CD14-positive monocyte (primary cell): ENCODE measurements around the gene TLR9. TPM values are rescaled to one million over a fixed set of nuclear protein-coding genes. Genes with fewer than 3 reads are reported as not detected.
A peak's percentile ranks its signal among the peaks of the same experiment; 100 is the strongest.

Experiments
- DNase-seq, 3 donors: peaks; one replicate each; pipeline ENCODE4 v3.0.0-alpha.2; 2011 to 2022
- H2AFZ ChIP-seq: 2 replicates; pipeline ENCODE4 v1.6.0; 2012; ENCODE audit warnings: mild to moderate bottlenecking, low read depth, low read length, inconsistent platforms; ENCODE audit not compliant: insufficient read depth, poor library complexity, severe bottlenecking
- H3K27ac ChIP-seq, 2 donors: 1 replicate in 1 of 2; 2 replicates in 1 of 2; pipeline ENCODE4 v1.5.1; 2012 to 2013; ENCODE audit warnings: low read length in 2 of 2, control low read depth in 1 of 2, inconsistent platforms in 1 of 2, low read depth in 1 of 2, mild to moderate bottlenecking in 1 of 2
- H3K27me3 ChIP-seq, 2 donors: one replicate each; pipeline versions ENCODE4 v1.6.0 to v1.6.1; 2011 to 2013; ENCODE audit warnings: low read length in 2 of 2; ENCODE audit not compliant: control insufficient read depth in 2 of 2, insufficient read depth in 2 of 2
- H3K36me3 ChIP-seq, 2 donors: replicated peaks in 1 of 2; 1 replicate in 1 of 2; 2 replicates in 1 of 2; pipeline versions ENCODE4 v1.5.1 to v1.6.1; 2012 to 2013; ENCODE audit warnings: low read length in 2 of 2, control low read depth in 1 of 2, inconsistent platforms in 1 of 2, mild to moderate bottlenecking in 1 of 2; ENCODE audit not compliant: insufficient read depth in 2 of 2, control insufficient read depth in 1 of 2
- H3K4me1 ChIP-seq, 2 donors: 1 replicate in 1 of 2; 2 replicates in 1 of 2; pipeline versions ENCODE4 v1.5.1 to v1.6.1; 2012 to 2013; ENCODE audit warnings: low read length in 2 of 2, control low read depth in 1 of 2, inconsistent platforms in 1 of 2, mild to moderate bottlenecking in 1 of 2, moderate library complexity in 1 of 2; ENCODE audit not compliant: insufficient read depth in 2 of 2, control insufficient read depth in 1 of 2
- H3K4me2 ChIP-seq: replicated peaks from 2 replicates; pipeline ENCODE3; 2012; ENCODE audit warnings: low read length, moderate library complexity, mild to moderate bottlenecking; ENCODE audit not compliant: poor library complexity, severe bottlenecking; ENCODE audit errors: extremely low read depth
- H3K4me3 ChIP-seq, 3 experiments: fragments of 200-600 bp in 1 of 3; sonication (generic) in 1 of 3; replicated peaks in 1 of 3; 1 replicate in 2 of 3; 2 replicates in 1 of 3; pipeline ENCODE4 v1.5.1; 2011 to 2013; ENCODE audit warnings: low read length in 3 of 3, mild to moderate bottlenecking in 3 of 3, control low read depth in 2 of 3, low read depth in 2 of 3, inconsistent platforms in 1 of 3, moderate library complexity in 1 of 3
- H3K79me2 ChIP-seq: 2 replicates; pipeline ENCODE4 v1.6.0; 2012; ENCODE audit warnings: mild to moderate bottlenecking, control low read depth, inconsistent platforms, low read length, moderate library complexity; ENCODE audit not compliant: insufficient read depth
- H3K9ac ChIP-seq: 2 replicates; pipeline ENCODE4 v1.6.0; 2017; ENCODE audit warnings: low read length, mild to moderate bottlenecking; ENCODE audit not compliant: insufficient read depth, poor library complexity, severe bottlenecking
- H3K9me3 ChIP-seq, 2 donors: replicated peaks in 1 of 2; 1 replicate in 1 of 2; 2 replicates in 1 of 2; pipeline versions ENCODE4 v1.5.1 to v1.6.1; 2012 to 2013; ENCODE audit warnings: low read length in 2 of 2, control low read depth in 1 of 2; ENCODE audit not compliant: control insufficient read depth in 1 of 2, insufficient read depth in 1 of 2
- H4K20me1 ChIP-seq: 2 replicates; pipeline ENCODE4 v1.6.0; 2012; ENCODE audit warnings: mild to moderate bottlenecking, low read length, control low read depth, moderate library complexity; ENCODE audit not compliant: insufficient read depth
- H3K27ac Mint-ChIP-seq, 7 donors: one replicate each; pipeline ENCODE4 v1.8.0; 2020; ENCODE audit warnings: mild to moderate bottlenecking in 7 of 7, mixed read lengths in 7 of 7, moderate library complexity in 6 of 7, inconsistent platforms in 2 of 7
- H3K27me3 Mint-ChIP-seq, 3 donors: one replicate each; pipeline ENCODE4 v1.8.0; 2021 to 2022; ENCODE audit warnings: low read depth in 3 of 3, mild to moderate bottlenecking in 3 of 3, mixed read lengths in 3 of 3, moderate library complexity in 3 of 3, inconsistent platforms in 1 of 3
- H3K36me3 Mint-ChIP-seq, 2 donors: one replicate each; pipeline ENCODE4 v1.8.0; 2020; ENCODE audit warnings: mixed read lengths in 2 of 2, inconsistent platforms in 1 of 2, mild to moderate bottlenecking in 1 of 2
- H3K4me1 Mint-ChIP-seq: one replicate; pipeline ENCODE4 v1.8.0; 2020; ENCODE audit warnings: mild to moderate bottlenecking, mixed read lengths
- H3K4me3 Mint-ChIP-seq, 2 donors: one replicate each; pipeline ENCODE4 v1.8.0; 2020; ENCODE audit warnings: mild to moderate bottlenecking in 2 of 2, mixed read lengths in 2 of 2, moderate library complexity in 1 of 2
- H3K9me3 Mint-ChIP-seq, 7 donors: one replicate each; pipeline ENCODE4 v1.8.0; 2020 to 2022; ENCODE audit warnings: mixed read lengths in 7 of 7, mild to moderate bottlenecking in 6 of 7, moderate library complexity in 6 of 7, inconsistent platforms in 2 of 7
- CTCF ChIP-seq: fragments of 200-600 bp; IDR thresholded peaks from one replicate; pipeline ENCODE4 v1.8.0; 2022; ENCODE audit warnings: antibody characterized with exemption, mild to moderate bottlenecking
- WGBS: methylation state at CpG from one replicate; pipeline ENCODE4 v1.1.5; 2013; ENCODE audit warnings: missing lambda C conversion rate; ENCODE audit not compliant: insufficient coverage; 5-methylcytosine and 5-hydroxymethylcytosine counted together
- intact Hi-C, 2 donors: fragments of 100-400 bp; cut with micrococcal nuclease; formaldehyde crosslinking; loops; one replicate each; pipeline versions ENCODE4 v1.15.0 to v1.15.1; 2023
- polyA plus RNA-seq, 3 donors: library from polyadenylated mRNA; depleted of rRNA in 1 of 3; unstranded in 2 of 3; stranded (reverse) in 1 of 3; fragments of 300-500 nt in 2 of 3; fragments of >200 nt in 1 of 3; fragmentation: Illumina TruSeq in 2 of 3; gene quantifications; 1 replicate in 2 of 3; 2 replicates in 1 of 3; pipeline ENCODE4 v1.2.3, GENCODE V29; 2012 to 2021

TLR9 gene
- polyA plus RNA-seq, 3 donors, result 0.91 TPM; not detected in 2

GRCh38 chr3:52250122-52250521 is 24.7 kb upstream of the TLR9 start:
- Mint-ChIP-seq H3K36me3 (peaks cover 52 to 81% of the 10 kb centered on the region in 2 donors), H3K4me3 (no peak overlapping the region), H3K27me3 (no peaks in the 10 kb centered on the region), H3K4me1 (peaks cover 53% of the 10 kb centered on the region), H3K9me3 (no peaks in the 10 kb centered on the region), H3K27ac (peak overlapping the region in 4 of 7 donors; percentile 21 to 83 (median 48))
- Histone ChIP-seq H3K36me3 (peaks cover 49 to 67% of the 10 kb centered on the region in 2 donors), H3K9me3 (no peaks in the 10 kb centered on the region), H4K20me1 (peaks cover 63% of the 10 kb centered on the region), H3K27me3 (no peaks in the 10 kb centered on the region), H3K4me1 (peaks cover 48 to 54% of the 10 kb centered on the region in 2 donors), H3K79me2 (peaks cover 73% of the 10 kb centered on the region), H2AFZ (no peak overlapping the region), H3K4me3 (no peak overlapping the region), H3K4me2 (no peak overlapping the region), H3K9ac (no peak overlapping the region), H3K27ac (peak overlapping the region in 1 of 2 donors; percentile 2)
- no CpG with 5 or more reads among the region's 1 CpG for WGBS
- intact Hi-C loops, result no loop called here
- TF ChIP-seq CTCF, result no peak
- DNase-seq, result no peak

- Mint-ChIP-seq H3K27ac (peak overlapping the region in 5 of 7 donors; percentile 33 to 83 (median 69)), H3K9me3 (no peaks in the 10 kb centered on the region), H3K27me3 (no peaks in the 10 kb centered on the region), H3K36me3 (peaks cover 51 to 77% of the 10 kb centered on the region in 2 donors), H3K4me3 (no peak overlapping the region), H3K4me1 (peaks cover 57% of the 10 kb centered on the region)
- Histone ChIP-seq H3K27me3 (no peaks in the 10 kb centered on the region), H3K79me2 (peaks cover 74% of the 10 kb centered on the region), H3K9ac (no peak overlapping the region), H2AFZ (no peak overlapping the region), H3K4me1 (peaks cover 52 to 58% of the 10 kb centered on the region in 2 donors), H3K9me3 (no peaks in the 10 kb centered on the region), H3K4me3 (no peak overlapping the region), H3K27ac (peak overlapping the region in 1 of 2 donors; percentile 2), H3K4me2 (no peak overlapping the region), H3K36me3 (peaks cover 49 to 63% of the 10 kb centered on the region in 2 donors), H4K20me1 (peaks cover 60% of the 10 kb centered on the region)
- 96% methylated on average over 6 of the region's 6 CpGs for WGBS
- no peak for DNase-seq
- TF ChIP-seq CTCF, result no peak
- intact Hi-C loops, result no loop called here
Observed at GRCh38 chr3:52249683-52250082, 24.2 kb upstream of the TLR9 start.
